RPMI7951 (cell line): ENCODE results near the gene FOXJ3. TPM values are rescaled to one million over a fixed set of nuclear protein-coding genes. Genes with fewer than 3 reads are reported as not detected.
A peak's percentile ranks its signal among the peaks of the same experiment; 100 is the strongest.
"Not testable (repeated sequence)": the region's sequence is repeated elsewhere in the genome, so short reads cannot be mapped to it uniquely, and the experiment has no call there.

Experiments used
- DNase-seq: peaks from one replicate; pipeline ENCODE4 v3.0.0-alpha.2; 2012; ENCODE audit warnings: low read depth
- total RNA-seq: library from RNA; depleted of rRNA; stranded (reverse); fragments of >200 nt; shearing (Covaris generic); gene quantifications from 2 replicates; pipeline ENCODE4 v1.2.3, GENCODE V29; 2014

Gene FOXJ3
- total RNA-seq, 1 experiment from 2014 or later: 29.0 TPM

- DNase-seq: no peak
These were observed 84.0 kb downstream of the FOXJ3 start for GRCh38 chr1:42251042-42251441.

- DNase-seq: no peak
These were observed 84.9 kb downstream of the FOXJ3 start for GRCh38 chr1:42250164-42250563.

GRCh38 chr1:42240966-42241755 is 93.9 kb downstream of the FOXJ3 start:
- DNase-seq: peak; percentile 1

GRCh38 chr1:42239555-42239954 is 95.5 kb downstream of the FOXJ3 start:
- no peak for DNase-seq

GRCh38 chr1:42239041-42239440 is 96.0 kb downstream of the FOXJ3 start:
- DNase-seq: no peak

GRCh38 chr1:42231253-42231652 is 103.8 kb downstream of the FOXJ3 start:
- DNase-seq: no peak

GRCh38 chr1:42228938-42229337 is 106.1 kb downstream of the FOXJ3 start:
- DNase-seq: no peak

- no peak for DNase-seq
These were observed 112.0 kb downstream of the FOXJ3 start for GRCh38 chr1:42223036-42223435.

GRCh38 chr1:42221952-42222606 is 113.0 kb downstream of the FOXJ3 start:
- peak; percentile 41 for DNase-seq

- DNase-seq: no peak
These were observed 113.6 kb downstream of the FOXJ3 start for GRCh38 chr1:42221456-42221855.

- DNase-seq: no peak
These were observed 115.4 kb downstream of the FOXJ3 start for GRCh38 chr1:42219627-42220026.

- DNase-seq: peak; percentile 39
These were observed 120.6 kb downstream of the FOXJ3 start for GRCh38 chr1:42214447-42214871.

- peak; percentile 61 for DNase-seq
These were observed 123.8 kb downstream of the FOXJ3 start for GRCh38 chr1:42211224-42211623.

- DNase-seq: peak; percentile 46
These were observed 124.5 kb downstream of the FOXJ3 start for GRCh38 chr1:42210421-42211133.

- DNase-seq: peak; percentile 73
These were observed 125.3 kb downstream of the FOXJ3 start for GRCh38 chr1:42209526-42210251.

GRCh38 chr1:42206930-42207329 is 128.1 kb downstream of the FOXJ3 start:
- DNase-seq: not testable (repeated sequence)

- DNase-seq: peak; percentile 21
These were observed 128.9 kb downstream of the FOXJ3 start for GRCh38 chr1:42206164-42206563.

GRCh38 chr1:42201986-42202385 is 133.0 kb downstream of the FOXJ3 start:
- DNase-seq: no peak

GRCh38 chr1:42198251-42198650 is 136.8 kb downstream of the FOXJ3 start:
- DNase-seq: no peak

GRCh38 chr1:42195841-42196240 is 139.2 kb downstream of the FOXJ3 start:
- peak; percentile 44 for DNase-seq

- DNase-seq: no peak
These were observed 142.9 kb downstream of the FOXJ3 start for GRCh38 chr1:42192106-42192505.

GRCh38 chr1:42191319-42191718 is 143.7 kb downstream of the FOXJ3 start:
- DNase-seq: no peak
